Measurements from ENCODE around the gene HOXC10.

GRCh38 chr12:54024581-54025305 lies 39.8 kb downstream of the HOXC10 start:
- TF ChIP-seq CTCF (IDR thresholded peaks at IDR 0.05) (no peak), POLR2A (IDR thresholded peaks at IDR 0.05) (no peak)
